ENCODE results near the gene FLNB.

The FLNB gene

DNA sequence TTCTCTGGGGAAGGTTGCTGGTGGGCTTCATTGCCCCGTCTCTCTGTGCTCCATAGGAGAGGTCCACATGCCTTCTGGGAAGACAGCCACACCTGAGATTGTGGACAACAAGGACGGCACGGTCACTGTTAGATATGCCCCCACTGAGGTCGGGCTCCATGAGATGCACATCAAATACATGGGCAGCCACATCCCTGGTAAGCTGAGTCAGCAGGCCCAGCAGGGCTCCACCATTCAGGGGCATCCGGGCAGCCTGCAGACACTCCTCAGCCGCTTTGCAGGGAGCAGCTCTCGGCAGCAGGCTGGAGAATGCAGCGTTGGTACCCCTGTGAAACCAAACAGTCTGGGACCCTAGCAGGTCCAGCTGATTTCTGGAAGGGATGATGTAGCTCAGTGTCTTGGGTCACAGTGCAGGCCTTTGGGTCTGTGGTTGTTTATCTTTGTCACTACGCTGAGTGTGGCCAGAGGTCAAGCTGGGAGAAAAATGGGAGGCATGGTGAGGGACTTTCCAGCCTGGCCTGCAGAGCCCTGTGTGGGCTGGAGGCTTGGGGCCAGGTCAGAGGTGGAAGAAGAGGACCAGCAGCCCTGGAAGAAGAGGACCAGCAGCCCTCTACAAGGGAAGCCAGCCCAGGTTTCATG lies 135.3 kb downstream of the FLNB start:
- Histone ChIP-seq H3K36me3 (replicated peaks; ENCODE audit: insufficient read depth, low read length) (no peaks in the 10 kb centered on the region), H3K4me2 (ENCODE audit: low read depth, low read length) (no peak overlapping the region), H3K9me3 (replicated peaks; ENCODE audit: insufficient read depth, low read length) (no peaks in the 10 kb centered on the region), H3K9ac (ENCODE audit: low read length) (no peak overlapping the region), H3K9me2 (replicated peaks; ENCODE audit: insufficient read depth, low read length) (no peaks in the 10 kb centered on the region), H3K4me1 (ENCODE audit: low read length) (peaks cover 6% of the 10 kb centered on the region; the same call in 1 of the 2 replicates), H4K20me1 (ENCODE audit: insufficient read depth, low read length) (no peaks in the 10 kb centered on the region), H3K27ac (ENCODE audit: low read length) (no peak overlapping the region), H2AFZ (ENCODE audit: low read length) (no peak overlapping the region), H3K79me2 (ENCODE audit: low read length) (no peaks in the 10 kb centered on the region), H3K4me3 (ENCODE audit: low read length) (no peak overlapping the region), H3F3A (ENCODE audit: insufficient read depth, low read length) (no peaks in the 10 kb centered on the region), H3K27me3 (replicated peaks; ENCODE audit: insufficient read depth, low read length) (no peaks in the 10 kb centered on the region)
- no peak for DNase-seq
- TF ChIP-seq EZH2 (optimal IDR thresholded peaks at IDR 0.05; ENCODE audit: low read depth, low read length) = no peak
- TF ChIP-seq CTCF (IDR thresholded peaks at IDR 0.05; ENCODE audit: low read length) = no peak
- TF ChIP-seq EZH2phosphoT487 (IDR thresholded peaks at IDR 0.05; ENCODE audit: low read length) = no peak

DNA sequence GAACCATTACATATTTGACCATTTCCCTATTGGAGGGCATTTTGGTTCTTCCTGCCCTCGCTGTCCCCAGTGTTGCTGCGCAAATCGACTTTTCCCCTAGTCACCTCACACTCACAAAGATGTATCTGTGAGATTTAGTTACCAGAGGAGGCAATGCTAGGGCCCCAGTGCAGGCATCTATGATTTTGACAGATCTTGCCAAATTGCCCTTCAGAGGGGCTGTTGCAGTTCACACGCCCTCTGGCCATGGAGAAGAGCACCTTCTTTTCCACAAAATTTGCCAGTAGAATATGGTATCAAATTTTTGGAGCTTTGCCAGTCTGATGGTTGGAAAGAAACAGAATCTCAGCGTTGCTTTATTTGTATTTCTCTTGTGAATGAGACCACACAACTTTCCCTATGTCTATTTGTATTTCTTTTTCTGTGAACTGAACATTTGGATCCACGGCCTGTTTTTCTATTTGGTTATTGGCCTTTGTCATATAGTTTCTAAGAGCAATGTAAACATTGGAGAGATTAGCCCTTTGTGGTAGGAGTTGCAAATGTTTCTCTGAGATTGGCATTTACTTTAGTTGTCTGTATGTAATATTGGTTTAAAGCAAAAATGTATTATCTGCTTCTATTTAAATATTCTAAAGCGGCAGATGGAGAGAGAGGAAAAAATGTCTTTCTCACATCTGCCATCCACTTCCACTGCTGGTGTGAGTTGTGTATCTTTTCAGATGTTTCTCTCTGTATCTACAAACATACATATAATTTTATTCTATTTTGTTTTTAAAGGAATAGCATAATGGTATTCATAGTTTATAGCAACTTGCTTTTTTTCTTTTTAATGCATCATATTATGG lies 136.5 kb downstream of the FLNB start:
- H3K9ac ChIP-seq (ENCODE audit: low read length) = no peak overlapping the region
- H3F3A ChIP-seq (ENCODE audit: insufficient read depth, low read length) = no peaks in the 10 kb centered on the region
- no peak for DNase-seq
- H3K79me2 ChIP-seq (ENCODE audit: low read length) = no peaks in the 10 kb centered on the region
- no peak overlapping the region for H3K27ac ChIP-seq (ENCODE audit: low read length)
- TF ChIP-seq EZH2 (optimal IDR thresholded peaks at IDR 0.05; ENCODE audit: low read depth, low read length) = no peak
- TF ChIP-seq CTCF (IDR thresholded peaks at IDR 0.05; ENCODE audit: low read length) = no peak
- no peak for TF ChIP-seq EZH2phosphoT487 (IDR thresholded peaks at IDR 0.05; ENCODE audit: low read length)
- no peak overlapping the region for H3K4me3 ChIP-seq (ENCODE audit: low read length)
- no peak overlapping the region for H2AFZ ChIP-seq (ENCODE audit: low read length)
- no peak overlapping the region for H3K4me2 ChIP-seq (ENCODE audit: low read depth, low read length)
- H4K20me1 ChIP-seq (ENCODE audit: insufficient read depth, low read length) = no peaks in the 10 kb centered on the region
- no peaks in the 10 kb centered on the region for H3K4me1 ChIP-seq (ENCODE audit: low read length)
- no peaks in the 10 kb centered on the region for H3K9me2 ChIP-seq (replicated peaks; ENCODE audit: insufficient read depth, low read length)
- no peaks in the 10 kb centered on the region for H3K9me3 ChIP-seq (replicated peaks; ENCODE audit: insufficient read depth, low read length)
- no peaks in the 10 kb centered on the region for H3K36me3 ChIP-seq (replicated peaks; ENCODE audit: insufficient read depth, low read length)
- H3K27me3 ChIP-seq (replicated peaks; ENCODE audit: insufficient read depth, low read length) = no peaks in the 10 kb centered on the region

DNA sequence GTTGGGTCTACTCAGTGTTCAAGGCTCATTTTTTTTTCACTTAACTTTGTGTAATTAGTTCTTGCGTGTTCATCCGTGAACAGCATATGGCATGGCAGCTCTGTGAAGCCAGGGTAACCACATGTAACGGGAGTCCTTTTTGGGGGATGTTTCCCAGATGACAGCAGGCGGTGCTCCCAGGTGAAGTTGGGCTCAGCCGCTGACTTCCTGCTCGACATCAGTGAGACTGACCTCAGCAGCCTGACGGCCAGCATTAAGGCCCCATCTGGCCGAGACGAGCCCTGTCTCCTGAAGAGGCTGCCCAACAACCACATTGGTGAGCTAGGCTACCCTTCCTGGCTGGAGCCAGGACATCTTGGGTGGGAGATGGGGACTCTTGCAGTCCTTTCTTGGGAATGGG lies 139.8 kb downstream of the FLNB start:
- Histone ChIP-seq H3K36me3 (replicated peaks; ENCODE audit: insufficient read depth, low read length) (no peaks in the 10 kb centered on the region), H3K4me1 (ENCODE audit: low read length) (no peaks in the 10 kb centered on the region), H3K4me2 (ENCODE audit: low read depth, low read length) (no peak overlapping the region), H3K4me3 (ENCODE audit: low read length) (no peak overlapping the region), H3K9ac (ENCODE audit: low read length) (no peak overlapping the region), H2AFZ (ENCODE audit: low read length) (no peak overlapping the region), H3K9me3 (replicated peaks; ENCODE audit: insufficient read depth, low read length) (no peaks in the 10 kb centered on the region), H3F3A (ENCODE audit: insufficient read depth, low read length) (no peaks in the 10 kb centered on the region), H3K79me2 (ENCODE audit: low read length) (no peaks in the 10 kb centered on the region), H4K20me1 (ENCODE audit: insufficient read depth, low read length) (no peaks in the 10 kb centered on the region), H3K27ac (ENCODE audit: low read length) (no peak overlapping the region), H3K9me2 (replicated peaks; ENCODE audit: insufficient read depth, low read length) (no peaks in the 10 kb centered on the region), H3K27me3 (replicated peaks; ENCODE audit: insufficient read depth, low read length) (no peaks in the 10 kb centered on the region)
- no peak for DNase-seq
- TF ChIP-seq CTCF (IDR thresholded peaks at IDR 0.05; ENCODE audit: low read length) (no peak), EZH2 (optimal IDR thresholded peaks at IDR 0.05; ENCODE audit: low read depth, low read length) (no peak), EZH2phosphoT487 (IDR thresholded peaks at IDR 0.05; ENCODE audit: low read length) (no peak)
